Measurements from ENCODE around the gene APOH. TPM values are rescaled to one million over a fixed set of nuclear protein-coding genes. Genes with fewer than 3 reads are reported as not detected.

Gene APOH
- total and polyA plus RNA-seq, 2 of the 13 experiments (the other 11 are each of a cell fraction or from before 2014, with no cell fraction given): 4,846 to 5,748 TPM

- TF ChIP-seq ZNF18 (CRISPR knock-in tag; IDR thresholded peaks at IDR 0.05; ENCODE audit: insufficient replicate concordance) (no peak), ZNF253 (CRISPR knock-in tag; IDR thresholded peaks at IDR 0.05; ENCODE audit: borderline replicate concordance) (no peak), ZNF33B (CRISPR knock-in tag; IDR thresholded peaks at IDR 0.05) (no peak; the same call in 1 of the 2 replicates), BRD4 (CRISPR knock-in tag; IDR thresholded peaks at IDR 0.05) (no peak), SMAD9 (CRISPR knock-in tag; IDR thresholded peaks at IDR 0.05) (no peak), KLF15 (CRISPR knock-in tag; IDR thresholded peaks at IDR 0.05; ENCODE audit: borderline replicate concordance) (no peak), ZNF10 (CRISPR knock-in tag; IDR thresholded peaks at IDR 0.05; ENCODE audit: borderline replicate concordance, low read depth) (no peak), FOXP4 (CRISPR knock-in tag; IDR thresholded peaks at IDR 0.05) (peak; percentile 8; the same call in 1 of the 2 replicates), SNRNP70 (IDR thresholded peaks at IDR 0.05; ENCODE audit: low read depth, low read length) (no peak), TFDP2 (CRISPR knock-in tag; IDR thresholded peaks at IDR 0.05) (peak; percentile 86), RBFOX2 (IDR thresholded peaks at IDR 0.05; ENCODE audit: low read depth, low read length) (peak; percentile 53; the same call in 1 of the 2 replicates), ZNF280B (CRISPR knock-in tag; IDR thresholded peaks at IDR 0.05; ENCODE audit: borderline replicate concordance) (no peak), ZBTB2 (CRISPR knock-in tag; IDR thresholded peaks at IDR 0.05; ENCODE audit: low read depth) (0 out of 2 replicates have a peak, but pooled peaks have one; percentile 43), RAD51 (IDR thresholded peaks at IDR 0.05; ENCODE audit: borderline replicate concordance) (no peak), MEF2D (CRISPR knock-in tag; IDR thresholded peaks at IDR 0.05) (no peak), DNMT3B (CRISPR knock-in tag; conservative IDR thresholded peaks at IDR 0.05) (no peak), SOX6 (IDR thresholded peaks at IDR 0.05) (no peak), SOX6 (CRISPR knock-in tag; IDR thresholded peaks at IDR 0.05) (no peak), ARNTL (CRISPR knock-in tag; IDR thresholded peaks at IDR 0.05) (peak; percentile 62), ZNF564 (CRISPR knock-in tag; IDR thresholded peaks at IDR 0.05) (no peak), XRCC5 (optimal IDR thresholded peaks at IDR 0.05; ENCODE audit: low read length) (peak; percentile 72), ZMYM4 (CRISPR knock-in tag; IDR thresholded peaks at IDR 0.05) (peak; percentile 13; the same call in 1 of the 2 replicates)
Observed at GRCh38 chr17:66191593-66192377, 37.4 kb downstream of the APOH start, which contains the start of gene CEP112 (continued).

Measured in HepG2 (cell line).